Fibroblast of lung (primary cell): Measurements from ENCODE around the gene NFE2L3.

Experiments
- CTCF ChIP-seq, 2 donors: IDR thresholded peaks in 1 of 2; conservative IDR thresholded peaks in 1 of 2; 1 replicate in 1 of 2; 2 replicates in 1 of 2; pipeline ENCODE4 v1.5.1; 2011 to 2012; ENCODE audit warnings: low read length in 2 of 2, control low read depth in 1 of 2, inconsistent platforms in 1 of 2, low read depth in 1 of 2, mild to moderate bottlenecking in 1 of 2
- EZH2 ChIP-seq: IDR thresholded peaks from 2 replicates; pipeline ENCODE4 v1.5.1; 2012; ENCODE audit warnings: low read length, control low read depth, mild to moderate bottlenecking; ENCODE audit errors: missing control alignments

DNA sequence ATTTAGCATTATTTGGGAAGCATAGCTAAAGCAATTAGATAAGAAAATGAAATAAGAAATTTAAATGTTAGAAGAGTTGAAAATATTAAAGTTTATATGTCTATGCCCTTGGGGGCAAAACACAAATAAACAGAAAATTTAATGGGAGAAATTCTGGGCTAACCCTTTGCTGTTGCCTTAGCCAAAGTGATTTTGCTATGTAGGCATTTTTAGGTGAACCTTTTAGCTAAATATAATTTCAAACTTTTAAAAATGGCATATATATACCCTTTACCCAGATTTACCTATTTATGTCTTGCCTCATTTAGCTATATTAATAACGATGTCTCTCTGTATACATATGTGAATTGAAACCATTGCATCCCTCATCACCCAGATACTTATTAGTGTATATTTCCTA, 20.1 kb downstream of the NFE2L3 start:
- TF ChIP-seq CTCF (conservative IDR thresholded peaks at IDR 0.05 in 1 of 2, IDR thresholded peaks at IDR 0.05 in 1 of 2; ENCODE audit: low read depth in 1 of 2, low read length in 2 of 2) (no peak), EZH2 (no peak)
